HG03039 (cell line): Measurements from ENCODE around the gene TMEM164.

Experiments
- ATAC-seq: cut with Tn5 transposase; IDR thresholded peaks from one replicate; pipeline ENCODE4 v1.9.1; 2021; ENCODE audit warnings: mild to moderate bottlenecking, moderate library complexity; ENCODE audit not compliant: unreplicated experiment

Gene TMEM164

DNA sequence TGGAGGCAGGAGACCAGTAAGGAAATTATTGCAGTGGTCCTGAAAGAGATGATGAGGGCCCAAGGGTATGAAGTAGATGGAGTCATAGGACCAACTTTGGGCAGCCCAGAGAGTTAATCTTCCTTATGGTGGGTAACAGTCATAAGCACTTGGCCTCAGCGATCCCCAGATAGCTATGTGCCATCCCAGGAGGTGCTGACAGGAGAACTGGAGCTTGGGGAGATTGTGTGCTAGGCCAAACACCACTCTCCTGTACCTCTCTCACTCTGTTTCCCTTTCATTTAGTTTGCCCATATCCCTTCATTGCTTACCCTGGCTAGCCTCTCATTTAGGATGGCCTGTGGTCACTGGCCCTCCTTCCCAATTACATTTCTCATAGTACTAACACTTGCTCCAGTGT lies 60.0 kb downstream of the TMEM164 start:
- no peak for ATAC-seq

DNA sequence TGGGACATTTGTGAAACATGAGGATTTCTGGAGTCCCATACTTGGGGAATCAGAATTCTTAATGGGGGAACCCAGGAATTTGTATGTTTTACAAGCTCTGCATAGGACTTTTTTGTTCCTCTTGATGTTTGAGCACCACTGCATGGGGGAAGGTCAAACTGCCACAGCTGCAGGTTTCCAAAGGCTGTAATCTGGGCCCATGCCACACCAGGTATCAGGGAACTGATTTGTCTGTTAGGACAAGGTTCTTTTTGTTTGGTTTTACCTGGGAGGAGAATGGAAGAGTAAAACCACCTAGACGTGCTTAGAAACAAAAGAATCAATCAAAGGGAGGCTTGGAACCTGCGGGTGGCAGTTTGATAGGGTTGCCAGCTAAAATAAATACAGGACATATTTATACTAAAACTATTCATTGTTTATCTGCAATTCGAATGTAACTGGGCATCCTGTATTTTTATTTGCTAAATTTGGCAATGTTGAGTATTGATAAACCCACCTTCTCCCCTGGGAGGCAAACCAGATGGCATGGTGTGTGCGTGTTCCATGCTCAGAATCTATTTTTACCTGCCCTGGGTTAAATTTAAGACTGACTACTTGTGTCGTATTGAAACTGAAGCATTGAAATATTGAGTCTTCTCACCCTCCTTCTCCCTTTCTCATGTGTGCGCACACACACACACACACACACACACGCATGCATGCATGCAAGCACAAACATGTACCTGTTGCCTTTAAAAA lies 63.7 kb downstream of the TMEM164 start:
- ATAC-seq = no peak

DNA sequence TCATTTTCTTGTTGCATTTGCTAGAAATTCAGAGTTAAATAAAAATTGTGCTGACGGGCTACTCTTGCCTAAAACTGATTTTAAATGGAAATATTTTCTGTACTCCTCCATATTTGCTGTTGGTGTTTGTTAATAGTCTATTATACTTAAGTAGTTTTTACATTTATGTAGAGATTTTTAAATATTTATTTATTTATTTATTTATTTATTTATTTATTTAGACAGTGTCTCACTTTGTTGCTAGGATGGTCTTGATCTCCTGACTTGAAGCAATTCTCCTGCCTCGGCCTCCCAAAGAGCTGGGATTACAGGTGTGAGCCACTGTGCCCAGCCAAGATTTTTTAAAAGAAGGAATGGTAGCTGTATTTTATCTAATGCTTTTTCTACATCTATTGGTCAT lies 68.1 kb downstream of the TMEM164 start:
- no peak for ATAC-seq

DNA sequence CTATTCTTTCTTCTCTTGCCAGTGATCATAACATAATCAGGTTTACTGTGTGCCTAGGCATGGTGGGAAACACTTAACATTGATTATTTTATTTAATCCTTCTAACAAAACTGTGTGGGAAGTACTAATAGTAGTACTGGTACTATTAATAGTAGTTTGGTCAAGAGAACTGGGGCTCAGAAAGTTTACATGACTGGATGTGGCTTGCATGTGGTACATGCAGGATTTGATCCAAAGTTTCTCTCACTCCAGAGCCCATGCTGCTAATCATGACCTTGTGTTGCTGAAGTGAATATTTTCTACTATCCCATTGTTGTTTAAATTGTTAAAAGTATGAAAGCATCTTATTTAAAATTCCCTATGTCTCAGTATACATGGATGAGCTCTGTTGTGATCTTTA lies 78.4 kb downstream of the TMEM164 start:
- ATAC-seq = no peak

DNA sequence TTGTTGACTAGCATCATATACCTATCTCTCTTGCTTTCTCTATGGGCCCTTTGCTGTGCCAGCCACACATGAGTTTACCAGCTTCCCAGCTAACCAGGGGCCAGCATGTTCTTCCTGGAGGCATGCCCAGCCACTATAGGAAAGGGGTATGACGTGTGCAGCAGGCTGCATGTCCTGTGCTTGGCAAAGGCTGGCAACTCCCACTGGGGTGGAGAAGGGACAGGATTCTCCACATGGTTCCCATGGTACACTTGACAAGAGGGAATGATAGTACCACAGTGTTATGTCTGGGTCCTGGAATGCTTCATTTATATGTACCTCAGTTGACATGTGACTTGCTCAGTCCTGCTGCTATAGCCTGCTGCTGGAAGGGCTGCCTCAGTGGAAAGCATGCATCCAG lies 78.8 kb downstream of the TMEM164 start:
- no peak for ATAC-seq

DNA sequence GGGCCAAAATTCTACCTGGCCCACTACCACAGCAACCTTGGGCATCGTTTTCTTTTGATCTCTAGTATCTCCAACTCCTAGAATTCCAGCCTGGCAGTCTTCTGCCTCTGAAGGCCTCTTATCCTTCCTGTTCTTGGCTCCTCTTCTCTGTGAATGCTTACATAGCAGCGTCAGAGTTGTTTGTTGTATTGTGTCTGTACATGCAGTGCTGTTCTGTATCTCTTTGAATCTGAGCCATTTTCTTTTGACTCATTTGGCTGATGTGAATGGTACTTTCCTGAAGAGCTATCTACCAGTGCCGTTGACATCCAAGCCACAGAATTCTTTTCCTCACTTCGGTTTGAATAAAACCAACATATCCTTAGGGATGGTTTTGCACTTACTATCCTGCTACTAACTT lies 79.2 kb downstream of the TMEM164 start:
- ATAC-seq = no peak

DNA sequence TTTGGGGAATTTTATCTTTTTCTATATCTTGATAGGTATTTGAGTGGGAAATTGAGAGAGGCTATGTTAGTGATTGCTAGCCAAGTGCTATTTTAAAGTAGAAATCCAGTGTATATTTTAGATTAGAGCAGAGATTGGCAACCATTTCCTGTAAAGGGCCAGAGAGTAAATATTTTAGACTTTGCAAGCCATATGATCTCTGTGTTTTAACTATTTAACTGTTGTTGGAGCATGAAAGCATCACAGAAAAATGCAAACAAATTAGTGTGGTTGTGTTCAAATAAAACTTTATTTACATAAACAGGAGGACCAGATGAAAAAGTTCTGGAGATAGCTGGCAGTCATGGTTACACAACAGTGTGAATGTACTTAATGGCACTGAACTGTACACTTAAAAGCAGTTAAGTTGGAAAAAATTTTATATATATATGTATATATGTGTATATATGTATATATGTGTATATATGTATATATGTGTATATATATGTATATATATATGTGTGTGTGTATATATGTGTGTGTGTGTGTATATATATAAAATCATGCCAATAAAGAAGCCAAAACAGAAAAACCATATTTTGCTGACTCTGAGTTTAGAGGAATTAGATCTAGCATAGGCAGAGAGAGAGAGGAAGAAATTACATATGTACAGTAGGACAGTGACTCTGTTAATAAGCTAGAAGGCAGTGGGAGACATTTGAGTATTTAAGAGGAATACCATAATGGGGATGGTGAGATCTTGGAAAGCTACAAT lies 83.4 kb downstream of the TMEM164 start:
- ATAC-seq = no peak

DNA sequence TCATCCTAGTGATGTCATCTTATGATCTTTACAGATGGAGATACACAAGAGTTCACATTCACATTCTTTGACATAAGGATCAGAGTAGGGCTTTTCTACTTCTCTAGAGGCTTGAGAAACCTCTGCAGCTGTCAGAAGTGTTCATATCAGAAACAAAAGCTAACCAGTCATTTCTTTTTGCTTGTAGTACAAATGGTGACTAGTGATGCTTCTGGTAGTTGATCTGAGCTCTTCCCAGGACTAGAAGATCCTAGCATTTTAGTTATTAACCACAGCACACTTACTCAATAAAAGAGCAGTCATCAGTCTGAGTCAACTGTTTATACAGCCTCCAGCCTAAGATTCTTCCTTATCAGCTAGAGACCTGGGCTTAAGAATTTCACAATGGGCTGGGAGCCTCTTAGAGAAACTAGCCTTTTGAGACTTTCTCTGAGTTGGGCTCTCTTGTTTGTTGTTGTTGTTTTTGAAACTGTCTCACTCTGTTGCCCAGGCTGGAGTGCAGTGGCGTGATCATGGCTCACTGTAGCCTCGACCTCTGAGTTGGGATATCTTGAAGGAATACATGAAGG lies 84.1 kb downstream of the TMEM164 start:
- no peak for ATAC-seq

DNA sequence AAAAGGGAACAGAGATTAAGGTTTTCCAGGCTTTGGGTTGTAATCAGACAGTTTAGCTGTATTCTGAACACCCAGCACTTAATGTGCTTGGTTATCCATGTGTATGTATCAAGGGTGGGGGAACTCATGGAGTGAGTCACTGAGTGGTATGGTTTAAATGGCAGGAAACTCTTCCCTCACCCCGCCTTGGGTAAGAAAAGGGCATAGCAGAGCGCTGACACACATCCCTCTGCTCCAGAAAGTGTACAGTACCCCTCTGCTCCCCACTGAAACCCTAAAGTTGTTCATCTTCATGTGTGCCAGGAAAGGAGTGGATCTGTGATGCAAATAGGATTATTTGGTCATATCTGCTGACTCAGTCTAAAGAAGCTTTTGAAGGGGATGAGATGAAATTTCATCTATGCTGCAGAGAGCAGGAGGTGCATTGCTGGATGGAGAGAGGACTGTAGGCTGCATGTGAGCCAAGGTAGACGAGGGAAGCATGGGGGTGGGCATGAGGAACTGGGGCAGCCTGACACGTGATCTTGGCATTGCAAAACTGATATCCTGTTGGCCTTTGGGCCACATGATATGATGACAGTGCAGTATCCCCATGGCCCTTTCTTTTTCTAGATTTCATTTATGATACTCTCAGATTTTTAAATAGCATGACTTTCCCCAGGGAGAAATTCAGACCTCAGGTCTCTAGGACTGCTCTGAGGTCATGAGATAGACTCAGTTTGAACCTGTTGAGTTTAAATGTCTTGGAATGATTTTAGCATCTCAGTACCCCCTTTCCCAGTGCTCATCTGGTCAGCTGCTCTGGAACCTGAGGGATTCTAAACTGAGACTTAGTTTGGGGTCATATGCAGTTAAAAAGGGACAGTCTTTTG lies 84.8 kb downstream of the TMEM164 start:
- ATAC-seq = no peak

DNA sequence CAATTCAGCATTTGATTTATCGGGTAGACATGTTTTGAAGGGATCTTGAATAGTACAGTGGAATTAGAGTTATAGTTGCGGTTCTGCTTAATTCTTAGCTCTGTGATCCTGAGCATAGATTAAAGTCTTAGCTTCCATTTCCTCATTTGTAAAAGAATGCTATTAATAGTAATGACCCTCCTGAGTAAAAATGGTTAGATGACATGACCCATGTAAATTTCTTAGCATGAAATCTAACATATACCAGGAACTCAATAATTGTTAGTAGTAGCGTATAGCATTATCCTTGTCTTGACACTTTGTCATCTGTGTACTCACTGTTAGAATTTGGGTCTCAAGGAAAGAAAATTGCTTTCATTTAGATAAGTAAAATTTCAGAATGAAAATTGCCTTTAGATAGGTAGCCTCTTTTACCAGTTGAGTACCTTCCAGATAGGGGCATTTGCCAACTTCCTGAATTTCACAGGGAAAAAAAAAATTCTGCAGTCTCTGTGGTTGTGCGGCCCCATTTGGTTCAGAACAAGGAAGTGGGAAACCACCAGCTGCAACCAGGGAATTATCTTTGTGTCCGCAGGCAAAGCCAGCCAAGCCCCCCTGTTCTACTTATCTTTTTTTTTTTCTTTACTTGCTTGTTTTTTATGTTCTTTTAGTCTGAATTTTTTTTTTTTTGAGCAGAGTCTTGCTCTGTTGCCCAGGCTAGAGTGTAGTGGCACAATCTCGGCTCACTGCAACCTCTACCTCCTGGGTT lies 86.9 kb downstream of the TMEM164 start:
- no peak for ATAC-seq

DNA sequence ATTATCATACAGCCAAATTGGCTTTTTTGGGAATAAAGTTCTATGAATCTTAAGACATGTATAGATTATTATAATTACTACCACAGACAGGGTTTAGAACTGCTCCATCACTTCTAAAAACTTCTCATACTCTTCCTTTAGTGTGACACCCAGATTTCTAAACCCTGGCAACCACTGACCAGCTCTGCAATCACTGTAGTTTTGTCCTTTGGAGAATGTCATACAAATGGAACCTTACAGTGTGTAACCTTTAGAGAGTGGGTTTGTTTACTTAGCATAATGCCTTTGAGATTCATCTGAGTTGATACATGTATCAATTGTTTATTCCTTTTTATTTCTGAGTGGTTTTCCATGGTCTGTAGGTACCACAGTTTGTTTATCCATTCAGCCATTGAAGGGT lies 95.0 kb downstream of the TMEM164 start:
- ATAC-seq = no peak

DNA sequence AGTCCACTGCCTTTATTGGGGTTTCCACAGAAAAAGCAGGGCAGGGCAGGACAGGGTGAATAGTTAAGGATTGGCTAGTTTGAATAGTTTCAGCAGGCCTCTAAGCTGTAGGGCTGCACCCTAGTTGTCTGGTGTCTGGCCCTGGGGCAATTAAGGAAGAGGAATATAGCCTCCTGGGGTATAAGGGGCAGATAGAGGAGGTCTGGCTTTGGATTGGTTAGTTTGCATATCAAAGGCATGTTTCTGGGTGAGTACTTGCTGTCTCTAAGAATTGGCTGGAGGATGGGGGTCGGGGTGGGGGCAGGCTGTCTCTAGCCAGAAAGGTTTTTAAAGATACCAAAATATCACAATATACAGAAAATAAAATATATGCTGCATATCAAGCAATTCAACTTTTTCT lies 100.4 kb downstream of the TMEM164 start:
- ATAC-seq = no peak

DNA sequence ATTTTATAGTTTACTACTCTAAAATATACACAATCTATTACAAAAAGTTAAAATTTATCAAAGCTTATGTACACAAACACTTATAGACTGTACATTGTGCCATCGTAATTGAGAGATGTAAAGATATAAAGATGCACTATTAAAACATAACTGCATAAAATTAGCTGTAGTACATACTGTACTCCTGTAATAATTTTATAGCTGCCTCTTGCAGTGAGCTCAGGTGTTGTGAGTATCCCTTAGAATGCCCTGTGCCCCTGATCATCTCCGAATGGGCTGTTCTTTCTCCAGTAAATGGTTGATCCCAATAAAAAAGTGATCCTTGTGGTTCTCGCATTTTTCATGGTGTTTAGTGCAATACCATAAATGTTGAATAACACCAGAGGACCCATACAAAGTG lies 101.2 kb downstream of the TMEM164 start:
- no peak for ATAC-seq

DNA sequence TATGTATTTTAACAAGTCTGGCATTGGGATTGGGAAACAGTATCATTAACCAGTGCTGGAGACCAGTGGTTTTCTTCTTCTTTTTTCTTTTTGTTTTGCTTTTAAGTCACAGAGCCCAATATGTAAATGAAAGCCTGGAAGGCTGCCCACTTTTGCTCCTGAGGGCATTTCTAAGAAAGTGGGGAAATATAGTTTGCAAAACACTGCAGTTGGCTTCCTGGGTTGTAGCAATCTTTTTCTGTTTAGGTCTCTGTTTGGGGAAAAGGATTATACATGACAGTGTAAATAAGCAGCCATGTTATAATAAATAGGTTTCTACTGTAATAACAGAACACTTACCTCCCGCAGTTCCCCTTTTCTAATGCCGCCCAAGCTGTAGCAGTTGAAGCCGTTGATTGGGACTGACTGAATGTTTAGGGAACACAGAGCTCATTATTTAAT lies 105.5 kb downstream of the TMEM164 start:
- ATAC-seq = no peak

DNA sequence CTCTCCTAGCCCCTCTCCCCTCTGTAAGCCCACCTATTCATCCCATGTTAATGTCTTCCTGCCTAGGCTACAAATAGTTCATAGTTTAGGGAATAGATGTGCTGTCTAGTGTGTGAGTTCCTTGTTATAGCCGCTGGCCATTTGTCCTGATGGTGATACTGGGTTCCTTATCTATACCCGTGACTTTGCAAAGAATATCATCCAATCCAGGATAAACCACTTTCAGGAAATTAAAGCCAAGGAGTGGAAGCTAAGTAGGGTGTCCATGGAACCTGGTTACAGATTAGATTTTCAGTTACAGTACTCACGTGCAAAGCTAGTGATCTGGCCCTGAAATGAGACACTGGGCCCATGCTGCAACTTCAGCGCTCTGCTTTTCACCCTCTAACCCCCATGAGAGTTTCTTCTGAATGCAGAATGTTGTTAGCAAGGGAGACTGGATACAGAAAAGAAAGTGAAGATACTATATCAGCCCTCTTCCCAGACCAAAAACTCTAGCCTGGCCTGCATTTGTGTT lies 111.4 kb downstream of the TMEM164 start:
- ATAC-seq = no peak

DNA sequence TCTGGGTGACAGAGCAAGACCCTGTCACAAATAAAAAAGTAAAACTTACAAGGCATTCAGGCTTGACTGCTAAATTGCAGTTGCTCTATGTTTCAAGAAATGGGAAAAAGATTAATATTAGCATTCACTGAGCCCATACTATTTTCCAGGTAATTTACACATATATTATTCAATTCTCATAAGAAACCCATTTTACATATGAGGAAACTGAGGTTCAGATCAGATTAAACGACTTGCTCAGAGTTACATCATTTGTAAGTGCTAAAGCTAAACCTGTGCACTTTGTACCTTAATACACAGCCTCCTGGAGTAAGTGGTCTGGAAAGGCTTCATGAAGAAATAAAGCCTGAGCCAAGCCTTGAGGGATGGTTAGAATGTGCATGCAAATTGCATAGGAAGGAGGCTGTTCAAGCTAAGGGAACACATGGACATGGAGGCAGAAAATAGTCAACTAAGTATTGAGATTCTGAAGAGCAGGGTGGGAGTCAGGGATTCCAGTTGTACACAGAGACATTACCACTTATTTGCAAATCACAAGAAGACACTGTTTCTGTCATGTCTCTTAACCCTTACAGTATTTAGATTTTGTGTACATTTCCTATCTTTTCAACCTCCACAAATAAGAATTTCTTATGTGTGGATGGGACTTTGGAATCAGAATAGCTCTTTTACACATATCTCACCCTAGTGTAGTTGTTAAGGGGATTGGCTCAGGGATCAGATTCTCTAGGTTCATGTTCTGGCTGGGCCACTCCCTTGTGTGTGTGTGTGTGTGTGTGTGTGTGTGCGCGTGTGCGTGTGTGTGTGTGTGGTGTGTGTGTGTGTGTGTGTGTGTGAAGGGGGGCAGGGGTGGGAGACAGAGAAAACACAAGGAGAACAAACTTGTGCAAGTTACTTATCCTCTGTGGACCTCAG lies 113.4 kb downstream of the TMEM164 start:
- ATAC-seq = no peak

DNA sequence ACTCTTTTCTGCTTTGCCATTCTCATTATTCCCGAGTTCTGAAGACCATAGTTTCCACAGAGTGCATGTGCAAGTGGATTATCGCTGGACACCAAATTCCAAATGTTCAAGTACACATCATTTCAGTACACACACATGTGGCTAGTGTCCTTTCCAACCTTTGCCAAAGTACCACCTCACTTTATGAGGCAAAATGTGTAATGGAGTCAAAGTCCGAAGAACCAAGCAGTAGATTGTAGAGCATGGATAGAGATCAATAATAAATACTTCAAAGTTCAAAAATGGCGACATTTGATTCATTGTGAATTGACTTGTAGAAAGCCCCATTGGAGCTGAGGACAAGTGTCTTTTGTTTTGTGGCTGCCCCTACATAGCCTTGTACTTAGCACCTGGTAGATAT lies 115.6 kb downstream of the TMEM164 start:
- ATAC-seq = no peak

DNA sequence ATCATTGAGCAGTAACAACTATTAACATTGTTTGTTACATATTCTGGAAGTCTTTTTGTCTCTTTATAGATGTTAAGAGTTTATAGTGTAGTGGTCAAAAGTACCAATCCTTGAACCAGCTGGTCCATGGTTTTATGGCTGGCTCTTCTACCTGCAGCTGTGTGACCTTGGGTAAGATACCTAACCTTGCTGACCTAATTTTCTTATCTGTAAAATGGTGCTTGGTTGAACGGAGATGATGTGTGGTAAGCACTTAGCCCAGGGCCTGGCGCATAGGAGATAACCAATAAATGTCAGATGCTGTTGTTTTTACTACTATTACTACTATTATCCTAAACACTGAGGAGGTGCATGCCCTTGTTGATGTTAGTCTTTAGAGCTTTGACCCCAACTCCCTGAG lies 116.6 kb downstream of the TMEM164 start:
- ATAC-seq = no peak

DNA sequence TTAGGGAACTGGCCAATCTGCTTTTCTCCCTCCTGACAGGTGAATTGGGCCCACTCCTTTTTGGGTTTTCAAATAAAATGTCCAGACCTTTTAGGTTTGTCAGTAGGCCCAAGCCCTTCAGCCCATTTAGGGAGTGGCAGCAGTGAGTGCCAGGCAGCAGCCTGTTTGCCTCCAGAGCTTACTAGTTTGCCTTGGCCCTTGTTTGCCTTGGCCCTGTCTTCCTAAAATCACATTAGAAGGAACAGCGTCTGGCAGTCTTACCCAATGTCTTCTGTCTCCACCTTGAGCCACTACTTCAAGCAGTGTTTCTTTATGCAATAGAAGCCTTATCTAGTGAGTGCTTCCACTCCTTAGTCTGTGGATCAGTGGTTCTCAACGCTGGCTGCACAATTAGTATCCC lies 117.1 kb downstream of the TMEM164 start:
- no peak for ATAC-seq
